Tibial artery (tissue), 4 donors: ENCODE data around the gene HSP90AB1.

Source experiments
- DNase-seq, 2 donors: peaks; one replicate each; pipeline ENCODE4 v3.0.0-alpha.2; 2019
- H3K27ac ChIP-seq, 2 donors: fragments of 200-600 bp; sonication (generic) in 1 of 2; 1 replicate in 1 of 2; 2 replicates in 1 of 2; pipeline ENCODE4 v1.5.1; 2018 to 2019; ENCODE audit warnings: mild to moderate bottlenecking in 1 of 2
- H3K27me3 ChIP-seq, 2 donors: fragments of 200-600 bp; sonication (generic) in 1 of 2; one replicate each; pipeline versions ENCODE4 v1.5.1 to v1.6.0; 2016 to 2019
- H3K36me3 ChIP-seq, 3 donors: fragments of 200-600 bp; sonication (generic) in 2 of 3; one replicate each; pipeline ENCODE4 v1.5.1; 2016 to 2019; ENCODE audit warnings: mild to moderate bottlenecking in 2 of 3
- H3K4me1 ChIP-seq, 4 donors: fragments of 200-600 bp; sonication (generic) in 2 of 4; 1 replicate in 3 of 4; 2 replicates in 1 of 4; pipeline ENCODE4 v1.5.1; 2016 to 2019
- H3K4me3 ChIP-seq, 2 donors: fragments of 200-600 bp; sonication (generic) in 1 of 2; 1 replicate in 1 of 2; 2 replicates in 1 of 2; pipeline ENCODE4 v1.5.1; 2018 to 2019; ENCODE audit warnings: mild to moderate bottlenecking in 2 of 2
- H3K9me3 ChIP-seq, 3 donors: fragments of 200-600 bp; sonication (generic) in 1 of 3; one replicate each; pipeline ENCODE4 v1.5.1; 2016 to 2019
- intact Hi-C: fragments of 100-400 bp; cut with DNase I; formaldehyde crosslinking; loops from one replicate; pipeline ENCODE4 v1.15.0; 2023; ENCODE audit warnings: low total_unique reads
- TF ChIP-seq, protein P1 (sequence below), 2 experiments: fragments of 200-600 bp in 1 of 2; fragments of 450-650 bp in 1 of 2; IDR thresholded peaks; one replicate each; pipeline ENCODE4 v1.5.1; 2017 to 2019; ENCODE audit warnings: antibody characterized with exemption in 2 of 2, mild to moderate bottlenecking in 1 of 2, moderate library complexity in 1 of 2

Gene HSP90AB1

DNA sequence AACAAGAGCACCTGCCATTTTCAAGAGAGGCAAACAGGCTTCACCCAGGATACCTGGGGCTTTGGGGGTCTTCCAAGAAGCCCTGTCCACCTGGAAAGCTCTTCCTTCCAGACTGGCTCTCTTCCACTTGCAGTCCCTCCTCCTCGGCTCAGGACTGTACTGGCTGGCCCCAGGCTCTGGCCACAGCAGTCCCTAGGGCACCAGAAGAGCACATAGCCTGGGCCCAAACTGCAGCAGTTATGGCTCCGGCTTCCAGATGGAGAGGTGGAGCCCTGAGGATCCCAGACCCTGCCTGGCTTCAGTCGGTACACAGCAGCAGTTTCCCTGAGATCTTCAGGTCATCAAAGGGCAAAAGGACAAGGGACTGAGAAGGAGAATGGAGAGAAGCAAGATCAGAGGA, 12.0 kb downstream of the HSP90AB1 start:
- TF ChIP-seq, protein P1, sequence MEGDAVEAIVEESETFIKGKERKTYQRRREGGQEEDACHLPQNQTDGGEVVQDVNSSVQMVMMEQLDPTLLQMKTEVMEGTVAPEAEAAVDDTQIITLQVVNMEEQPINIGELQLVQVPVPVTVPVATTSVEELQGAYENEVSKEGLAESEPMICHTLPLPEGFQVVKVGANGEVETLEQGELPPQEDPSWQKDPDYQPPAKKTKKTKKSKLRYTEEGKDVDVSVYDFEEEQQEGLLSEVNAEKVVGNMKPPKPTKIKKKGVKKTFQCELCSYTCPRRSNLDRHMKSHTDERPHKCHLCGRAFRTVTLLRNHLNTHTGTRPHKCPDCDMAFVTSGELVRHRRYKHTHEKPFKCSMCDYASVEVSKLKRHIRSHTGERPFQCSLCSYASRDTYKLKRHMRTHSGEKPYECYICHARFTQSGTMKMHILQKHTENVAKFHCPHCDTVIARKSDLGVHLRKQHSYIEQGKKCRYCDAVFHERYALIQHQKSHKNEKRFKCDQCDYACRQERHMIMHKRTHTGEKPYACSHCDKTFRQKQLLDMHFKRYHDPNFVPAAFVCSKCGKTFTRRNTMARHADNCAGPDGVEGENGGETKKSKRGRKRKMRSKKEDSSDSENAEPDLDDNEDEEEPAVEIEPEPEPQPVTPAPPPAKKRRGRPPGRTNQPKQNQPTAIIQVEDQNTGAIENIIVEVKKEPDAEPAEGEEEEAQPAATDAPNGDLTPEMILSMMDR (IDR thresholded peaks at IDR 0.05): no peak
- Histone ChIP-seq H3K36me3 (peaks cover 10 to 36% (median 21%) of the 10 kb centered on the region in 3 donors), H3K27ac (no peak overlapping the region), H3K9me3 (no peaks in the 10 kb centered on the region), H3K27me3 (no peaks in the 10 kb centered on the region), H3K4me3 (no peak overlapping the region), H3K4me1 (peaks cover 0 to 37% (median 32%) of the 10 kb centered on the region in 4 donors)
- DNase-seq: no peak
- intact Hi-C loops: loop anchor here (5.0 kb wide), 1 partner anchor 87 kb away; no protein-coding TSS in a partner anchor

DNA sequence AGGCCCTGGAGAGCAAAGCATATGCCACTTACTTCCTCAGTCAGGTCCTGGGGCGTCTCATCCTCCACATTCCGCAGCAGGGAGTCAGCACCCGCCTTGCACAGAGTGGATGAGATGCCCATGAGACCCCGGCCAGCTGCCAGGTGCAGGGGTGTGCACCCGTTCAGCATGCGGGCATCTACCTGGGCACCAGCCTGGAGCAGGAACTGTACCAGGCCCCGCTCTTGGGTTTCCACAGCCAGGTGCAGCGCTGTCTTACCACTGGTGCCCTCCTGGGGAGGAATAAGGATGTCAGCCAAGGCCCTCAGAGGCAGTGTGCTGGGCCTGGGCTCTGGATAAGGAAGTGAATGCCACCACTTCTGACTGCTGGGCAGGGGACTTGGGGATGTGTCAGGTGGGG, 13.1 kb downstream of the HSP90AB1 start:
- TF ChIP-seq, protein P1 (IDR thresholded peaks at IDR 0.05): no peak
- no peak overlapping the region for H3K4me3 ChIP-seq
- intact Hi-C loops: loop anchor here (10.0 kb wide), 1 partner anchor 165 kb away; no protein-coding TSS in a partner anchor
- DNase-seq: no peak
- no peak overlapping the region for H3K27ac ChIP-seq
- H3K36me3 ChIP-seq: peaks cover 0 to 25% (median 10%) of the 10 kb centered on the region in 3 donors
- H3K9me3 ChIP-seq: no peaks in the 10 kb centered on the region
- peaks cover 0 to 48% (median 42%) of the 10 kb centered on the region in 4 donors for H3K4me1 ChIP-seq
- H3K27me3 ChIP-seq: no peaks in the 10 kb centered on the region

DNA sequence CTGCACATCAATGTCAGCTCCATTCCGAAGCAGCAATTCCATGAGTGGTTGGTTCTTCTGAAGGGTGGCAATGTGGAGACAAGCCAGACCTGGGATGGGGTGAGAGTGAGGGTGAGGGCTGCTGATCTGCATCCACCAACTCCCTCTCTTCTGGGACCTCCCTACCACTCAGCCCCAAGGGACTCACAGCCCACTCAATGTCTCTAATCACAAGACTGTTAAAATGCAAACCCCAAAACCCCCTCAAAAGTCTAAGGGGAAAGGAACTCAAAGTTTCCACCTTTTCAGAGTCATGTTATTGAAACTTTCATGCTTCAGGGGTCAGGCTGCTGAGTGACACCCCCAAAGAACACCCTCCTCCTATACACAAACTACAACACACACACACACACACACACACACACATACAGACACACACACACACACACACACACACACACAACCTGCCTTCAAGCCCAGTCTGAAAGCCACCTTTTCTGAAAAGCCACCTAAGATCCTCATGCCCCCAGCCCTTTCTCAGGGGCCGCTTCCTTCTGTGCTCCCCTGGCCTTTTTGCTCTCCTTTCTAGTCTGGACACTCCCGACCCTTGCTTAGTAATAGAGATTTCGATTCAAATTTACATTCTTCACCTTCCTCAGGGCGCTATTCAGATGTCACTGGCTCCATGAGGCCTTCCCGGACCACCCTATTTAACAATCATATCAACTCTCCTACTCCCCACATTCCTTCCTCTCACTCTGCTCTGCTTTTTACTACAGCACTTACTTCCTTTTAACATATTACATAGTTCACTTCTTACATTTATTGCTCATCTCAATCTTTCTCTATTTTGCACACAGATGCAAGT, 13.8 kb downstream of the HSP90AB1 start:
- Histone ChIP-seq H3K36me3 (peaks cover 0 to 20% (median 5%) of the 10 kb centered on the region in 3 donors), H3K9me3 (no peaks in the 10 kb centered on the region), H3K4me1 (peaks cover 0 to 53% (median 42%) of the 10 kb centered on the region in 4 donors), H3K4me3 (no peak overlapping the region), H3K27me3 (no peaks in the 10 kb centered on the region), H3K27ac (no peak overlapping the region)
- TF ChIP-seq, protein P1 (IDR thresholded peaks at IDR 0.05): no peak
- DNase-seq: no peak
- intact Hi-C loops: loop anchor here (10.0 kb wide), 1 partner anchor 166 kb away; no protein-coding TSS in a partner anchor

GRCh38 chr6:44261581-44261980, 14.7 kb downstream of the HSP90AB1 start:
- Histone ChIP-seq H3K4me1 (peaks cover 0 to 49% (median 33%) of the 10 kb centered on the region in 4 donors), H3K27ac (no peak overlapping the region), H3K4me3 (no peak overlapping the region), H3K27me3 (no peaks in the 10 kb centered on the region), H3K9me3 (no peaks in the 10 kb centered on the region), H3K36me3 (peaks cover 0 to 20% (median 5%) of the 10 kb centered on the region in 3 donors)
- intact Hi-C loops: loop anchor here (10.0 kb wide), 1 partner anchor 167 kb away; no protein-coding TSS in a partner anchor
- DNase-seq: no peak
- TF ChIP-seq, protein P1 (IDR thresholded peaks at IDR 0.05): no peak

DNA sequence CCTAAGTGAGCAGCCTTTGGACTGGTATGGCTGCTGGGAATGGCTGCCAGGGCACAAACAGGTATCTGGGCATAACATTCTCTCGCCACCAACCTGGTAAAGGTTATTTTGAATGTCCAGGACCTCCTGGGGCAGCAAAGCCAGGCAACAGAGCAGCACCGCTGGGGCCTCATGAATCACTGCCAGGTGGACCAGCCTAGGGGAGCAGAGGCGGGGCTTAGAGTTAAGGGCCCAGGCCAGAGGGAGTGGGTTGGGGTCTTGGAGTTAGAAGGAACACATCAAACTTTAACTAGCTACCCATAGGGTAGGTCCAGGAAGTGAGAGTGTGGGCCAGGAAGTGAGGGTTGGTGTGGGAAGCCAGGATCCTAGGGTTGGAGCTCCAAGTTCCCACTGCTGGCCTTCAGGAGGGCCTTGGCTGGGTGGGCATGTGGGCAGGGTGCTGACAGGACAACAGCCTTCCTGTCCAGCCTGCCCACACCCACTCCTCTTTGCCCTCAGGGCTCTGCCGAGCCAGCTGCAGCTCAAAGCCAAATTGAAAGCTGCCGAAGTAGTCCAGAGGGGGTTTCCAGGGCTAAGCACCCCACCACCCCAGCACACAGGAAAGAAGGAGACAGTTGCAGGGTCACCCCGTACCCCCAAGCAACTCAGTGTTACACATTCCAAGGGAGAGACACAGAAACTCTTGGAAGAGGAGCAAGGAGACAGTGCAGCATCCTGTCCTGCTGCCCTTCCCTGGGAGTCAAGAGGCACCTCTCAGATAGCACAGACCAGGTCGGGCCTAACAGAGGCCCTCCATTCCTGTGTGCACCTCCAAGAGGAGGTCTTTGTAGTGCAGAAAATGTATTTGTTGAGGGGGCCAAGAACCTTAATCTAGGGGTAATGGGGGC, 15.8 kb downstream of the HSP90AB1 start:
- no peak for DNase-seq
- H3K36me3 ChIP-seq: peaks cover 0 to 20% (median 5%) of the 10 kb centered on the region in 3 donors
- intact Hi-C loops: loop anchor here (10.0 kb wide), 1 partner anchor 168 kb away; no protein-coding TSS in a partner anchor
- TF ChIP-seq, protein P1 (IDR thresholded peaks at IDR 0.05): no peak
- no peaks in the 10 kb centered on the region for H3K27me3 ChIP-seq
- H3K9me3 ChIP-seq: no peaks in the 10 kb centered on the region
- H3K4me3 ChIP-seq: peak overlapping the region; percentile 13 to 72
- peaks cover 0 to 44% (median 29%) of the 10 kb centered on the region in 4 donors for H3K4me1 ChIP-seq
- no peak overlapping the region for H3K27ac ChIP-seq
